ENCODE results near the gene HTD2. TPM values are rescaled to one million over a fixed set of nuclear protein-coding genes. Genes with fewer than 3 reads are reported as not detected.

Gene HTD2
- total RNA-seq, 2 donors from 2014 or later: 0.99 to 4.9 TPM

DNA sequence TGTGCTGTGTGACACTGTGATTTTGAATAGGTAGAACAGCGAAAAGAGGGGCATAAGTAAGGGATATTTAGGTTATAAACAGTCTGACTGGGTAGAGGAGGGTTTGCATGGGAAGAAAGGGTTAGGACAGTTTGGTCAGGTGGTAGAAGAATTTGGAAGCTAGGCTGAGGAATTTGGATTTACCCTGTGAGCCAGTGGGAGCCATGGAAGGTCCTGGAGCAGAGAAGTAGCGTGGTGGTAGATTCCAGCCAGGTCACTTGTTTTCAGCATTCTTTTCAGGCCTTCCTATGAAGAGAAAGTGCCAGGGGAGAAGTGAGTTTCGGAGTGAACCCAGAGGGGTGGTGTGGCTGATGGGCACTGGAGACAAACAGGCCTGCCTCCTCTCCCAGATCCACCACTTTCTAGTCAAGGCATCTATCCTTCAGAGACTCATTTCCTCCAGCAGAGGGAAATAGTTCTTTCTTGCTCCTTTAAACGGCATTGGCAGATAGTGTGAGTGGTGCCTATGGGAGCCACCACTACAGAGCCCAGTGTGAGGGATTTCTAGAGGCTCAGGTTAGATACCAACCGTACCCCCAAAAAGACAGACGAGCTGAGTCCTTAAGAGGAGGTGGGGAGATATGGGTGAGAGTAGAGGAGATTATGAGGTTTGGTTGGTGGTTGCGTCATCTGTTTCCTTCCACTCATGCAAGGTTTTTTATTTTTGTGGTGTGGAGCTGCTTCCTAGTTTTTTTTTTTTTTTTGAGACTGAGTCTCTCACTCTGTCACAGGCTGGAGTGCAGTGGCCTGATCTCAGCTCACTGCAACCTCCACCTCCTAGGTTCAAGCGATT lies 47.6 kb downstream of the HTD2 start:
- H3K9me3 ChIP-seq: no peaks in the 10 kb centered on the region
- no peaks in the 10 kb centered on the region for H3K36me3 ChIP-seq (replicated peaks in 1 of 2; ENCODE audit: insufficient read depth in 1 of 2, low read depth in 2 of 2)
- H3K4me1 ChIP-seq: peaks cover 14% of the 10 kb centered on the region
- WGBS, 2 donors: 73 to 98% methylated on average over 8 of the region's 8 CpGs
- TF ChIP-seq POLR2A (IDR thresholded peaks at IDR 0.05): no peak
- TF ChIP-seq, protein P1, sequence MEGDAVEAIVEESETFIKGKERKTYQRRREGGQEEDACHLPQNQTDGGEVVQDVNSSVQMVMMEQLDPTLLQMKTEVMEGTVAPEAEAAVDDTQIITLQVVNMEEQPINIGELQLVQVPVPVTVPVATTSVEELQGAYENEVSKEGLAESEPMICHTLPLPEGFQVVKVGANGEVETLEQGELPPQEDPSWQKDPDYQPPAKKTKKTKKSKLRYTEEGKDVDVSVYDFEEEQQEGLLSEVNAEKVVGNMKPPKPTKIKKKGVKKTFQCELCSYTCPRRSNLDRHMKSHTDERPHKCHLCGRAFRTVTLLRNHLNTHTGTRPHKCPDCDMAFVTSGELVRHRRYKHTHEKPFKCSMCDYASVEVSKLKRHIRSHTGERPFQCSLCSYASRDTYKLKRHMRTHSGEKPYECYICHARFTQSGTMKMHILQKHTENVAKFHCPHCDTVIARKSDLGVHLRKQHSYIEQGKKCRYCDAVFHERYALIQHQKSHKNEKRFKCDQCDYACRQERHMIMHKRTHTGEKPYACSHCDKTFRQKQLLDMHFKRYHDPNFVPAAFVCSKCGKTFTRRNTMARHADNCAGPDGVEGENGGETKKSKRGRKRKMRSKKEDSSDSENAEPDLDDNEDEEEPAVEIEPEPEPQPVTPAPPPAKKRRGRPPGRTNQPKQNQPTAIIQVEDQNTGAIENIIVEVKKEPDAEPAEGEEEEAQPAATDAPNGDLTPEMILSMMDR (IDR thresholded peaks at IDR 0.05): no peak
- no peak overlapping the region for H3K27ac ChIP-seq
- DNase-seq (no peak), ATAC-seq (no peak)
- no peaks in the 10 kb centered on the region for H3K27me3 ChIP-seq
- H3K4me3 ChIP-seq: no peak overlapping the region
- intact Hi-C loops (cut with DNase I): no loop called here

- Histone ChIP-seq H3K27me3 (no peaks in the 10 kb centered on the region), H3K36me3 (replicated peaks in 1 of 2; ENCODE audit: insufficient read depth in 1 of 2, low read depth in 2 of 2) (no peaks in the 10 kb centered on the region), H3K9me3 (no peaks in the 10 kb centered on the region), H3K4me3 (no peak overlapping the region), H3K27ac (no peak overlapping the region), H3K4me1 (peaks cover 8% of the 10 kb centered on the region)
- DNase-seq: no peak
- no peak for ATAC-seq
- no peak for TF ChIP-seq POLR2A (IDR thresholded peaks at IDR 0.05)
- TF ChIP-seq, protein P1 (IDR thresholded peaks at IDR 0.05): no peak
- intact Hi-C loops (cut with DNase I): no loop called here
- 83 to 89% methylated on average over 8 of the region's 8 CpGs for WGBS, 2 donors
Observed at GRCh38 chr3:58355179-58355578, 48.9 kb downstream of the HTD2 start.

- H3K36me3 ChIP-seq (replicated peaks in 1 of 2; ENCODE audit: insufficient read depth in 1 of 2, low read depth in 2 of 2): no peaks in the 10 kb centered on the region
- no peaks in the 10 kb centered on the region for H3K9me3 ChIP-seq
- no peak overlapping the region for H3K27ac ChIP-seq
- no peak for DNase-seq
- no peak for ATAC-seq
- H3K27me3 ChIP-seq: no peaks in the 10 kb centered on the region
- TF ChIP-seq, protein P1 (IDR thresholded peaks at IDR 0.05): no peak
- no peak for TF ChIP-seq POLR2A (IDR thresholded peaks at IDR 0.05)
- H3K4me3 ChIP-seq: no peak overlapping the region
- WGBS, 2 donors: 30 to 41% methylated on average over 4 of the region's 4 CpGs
- intact Hi-C loops (cut with DNase I): no loop called here
- no peaks in the 10 kb centered on the region for H3K4me1 ChIP-seq
Observed at GRCh38 chr3:58356054-58356453, 49.7 kb downstream of the HTD2 start.

GRCh38 chr3:58357402-58357801 lies 51.1 kb downstream of the HTD2 start:
- Histone ChIP-seq H3K9me3 (no peaks in the 10 kb centered on the region), H3K36me3 (replicated peaks in 1 of 2; ENCODE audit: insufficient read depth in 1 of 2, low read depth in 2 of 2) (no peaks in the 10 kb centered on the region), H3K27ac (no peak overlapping the region), H3K4me1 (no peaks in the 10 kb centered on the region), H3K27me3 (no peaks in the 10 kb centered on the region), H3K4me3 (no peak overlapping the region)
- TF ChIP-seq, protein P1 (IDR thresholded peaks at IDR 0.05): no peak
- TF ChIP-seq POLR2A (IDR thresholded peaks at IDR 0.05): no peak
- intact Hi-C loops (cut with DNase I): no loop called here
- DNase-seq (no peak), ATAC-seq (no peak)
- WGBS, 2 donors: 92 to 95% methylated on average over 3 of the region's 3 CpGs

- H3K27me3 ChIP-seq: no peaks in the 10 kb centered on the region
- TF ChIP-seq, protein P1 (IDR thresholded peaks at IDR 0.05): no peak
- no peak for TF ChIP-seq POLR2A (IDR thresholded peaks at IDR 0.05)
- no peak overlapping the region for H3K27ac ChIP-seq
- no peak overlapping the region for H3K4me3 ChIP-seq
- 87 to 88% methylated on average over 3 of the region's 3 CpGs for WGBS, 2 donors
- ATAC-seq (no peak), DNase-seq (no peak)
- H3K4me1 ChIP-seq: no peaks in the 10 kb centered on the region
- no peaks in the 10 kb centered on the region for H3K36me3 ChIP-seq (replicated peaks in 1 of 2; ENCODE audit: insufficient read depth in 1 of 2, low read depth in 2 of 2)
- no peaks in the 10 kb centered on the region for H3K9me3 ChIP-seq
- intact Hi-C loops (cut with DNase I): no loop called here
Observed at GRCh38 chr3:58358092-58358491, 51.8 kb downstream of the HTD2 start.
